Epithelial cell of esophagus (primary cell): ENCODE measurements around the gene RALGPS2.

Experiments used
- DNase-seq: peaks from one replicate; pipeline ENCODE4 v3.0.0; 2010; ENCODE audit warnings: low read depth
- H3K4me3 ChIP-seq: 2 replicates; pipeline ENCODE4 v1.5.1; 2011; ENCODE audit warnings: mild to moderate bottlenecking, low read length, control low read depth
- CTCF ChIP-seq: IDR thresholded peaks from 2 replicates; pipeline ENCODE4 v1.5.1; 2011; ENCODE audit warnings: low read depth, mild to moderate bottlenecking, low read length, control low read depth, inconsistent platforms; ENCODE audit not compliant: insufficient read depth; ENCODE audit errors: missing control alignments

Gene RALGPS2

GRCh38 chr1:178961331-178961730, 236.3 kb downstream of the RALGPS2 start:
- TF ChIP-seq CTCF, result no peak
- DNase-seq, result no peak

GRCh38 chr1:178961868-178962267, 236.8 kb downstream of the RALGPS2 start:
- no peak for TF ChIP-seq CTCF
- DNase-seq, result no peak
- no peak overlapping the region for H3K4me3 ChIP-seq

More at GRCh38 chr1:178961331-178961730, 236.3 kb downstream of the RALGPS2 start:
- H3K4me3 ChIP-seq, result no peak overlapping the region

- H3K4me3 ChIP-seq, result no peak overlapping the region
- DNase-seq, result no peak
- TF ChIP-seq CTCF, result no peak
These were observed 238.0 kb downstream of the RALGPS2 start for GRCh38 chr1:178962853-178963711.

- TF ChIP-seq CTCF, result no peak
- DNase-seq, result no peak
- no peak overlapping the region for H3K4me3 ChIP-seq
These were observed 239.7 kb downstream of the RALGPS2 start for GRCh38 chr1:178964469-178965330.

GRCh38 chr1:178966312-178966711, 241.3 kb downstream of the RALGPS2 start:
- no peak for DNase-seq
- H3K4me3 ChIP-seq, result no peak overlapping the region
- no peak for TF ChIP-seq CTCF

GRCh38 chr1:178969226-178969987, 244.4 kb downstream of the RALGPS2 start:
- no peak for TF ChIP-seq CTCF
- no peak for DNase-seq
- no peak overlapping the region for H3K4me3 ChIP-seq
